DND-41 (cell line): ENCODE results near the gene VKORC1.

Source experiments
- EZH2 ChIP-seq: IDR thresholded peaks from 3 replicates; pipeline ENCODE4 v1.6.1; 2012; ENCODE audit warnings: borderline replicate concordance, low read depth, mild to moderate bottlenecking, moderate library complexity, low read length, inconsistent platforms; ENCODE audit not compliant: severe bottlenecking
- TF ChIP-seq, protein P1 (sequence below): IDR thresholded peaks from 2 replicates; pipeline ENCODE4 v1.5.1; 2012; ENCODE audit warnings: borderline replicate concordance, low read length, moderate library complexity, mild to moderate bottlenecking; ENCODE audit not compliant: poor library complexity, severe bottlenecking; ENCODE audit errors: extremely low read depth

DNA sequence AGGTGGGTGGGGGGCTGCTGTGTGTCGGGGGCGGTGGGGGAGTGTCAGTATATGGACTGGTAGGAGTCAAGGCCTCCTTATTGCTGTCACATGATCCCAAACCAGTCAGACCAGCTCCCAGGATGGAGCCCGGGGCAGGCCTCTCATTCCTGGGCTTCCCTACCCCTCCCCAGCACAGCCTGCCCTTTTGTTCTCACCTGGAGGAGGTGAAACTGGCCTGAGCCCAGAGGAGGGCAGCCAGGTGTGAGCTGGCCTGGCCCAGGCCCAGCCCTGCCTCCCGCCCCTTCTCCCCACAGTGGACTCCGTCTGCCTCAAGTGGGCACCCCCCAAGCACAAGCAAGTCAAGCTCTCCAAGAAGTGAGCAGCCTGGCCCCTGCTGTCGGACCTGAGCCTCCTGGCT, 36.3 kb upstream of the VKORC1 start:
- TF ChIP-seq, protein P1, sequence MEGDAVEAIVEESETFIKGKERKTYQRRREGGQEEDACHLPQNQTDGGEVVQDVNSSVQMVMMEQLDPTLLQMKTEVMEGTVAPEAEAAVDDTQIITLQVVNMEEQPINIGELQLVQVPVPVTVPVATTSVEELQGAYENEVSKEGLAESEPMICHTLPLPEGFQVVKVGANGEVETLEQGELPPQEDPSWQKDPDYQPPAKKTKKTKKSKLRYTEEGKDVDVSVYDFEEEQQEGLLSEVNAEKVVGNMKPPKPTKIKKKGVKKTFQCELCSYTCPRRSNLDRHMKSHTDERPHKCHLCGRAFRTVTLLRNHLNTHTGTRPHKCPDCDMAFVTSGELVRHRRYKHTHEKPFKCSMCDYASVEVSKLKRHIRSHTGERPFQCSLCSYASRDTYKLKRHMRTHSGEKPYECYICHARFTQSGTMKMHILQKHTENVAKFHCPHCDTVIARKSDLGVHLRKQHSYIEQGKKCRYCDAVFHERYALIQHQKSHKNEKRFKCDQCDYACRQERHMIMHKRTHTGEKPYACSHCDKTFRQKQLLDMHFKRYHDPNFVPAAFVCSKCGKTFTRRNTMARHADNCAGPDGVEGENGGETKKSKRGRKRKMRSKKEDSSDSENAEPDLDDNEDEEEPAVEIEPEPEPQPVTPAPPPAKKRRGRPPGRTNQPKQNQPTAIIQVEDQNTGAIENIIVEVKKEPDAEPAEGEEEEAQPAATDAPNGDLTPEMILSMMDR: no peak
- TF ChIP-seq EZH2: no peak
